GM19239 (cell line): ENCODE results near the gene RPS27.
"Not testable (repeated sequence)": the region's sequence is repeated elsewhere in the genome, so short reads cannot be mapped to it uniquely, and the experiment has no call there.

Source experiments
- DNase-seq: peaks from one replicate; pipeline ENCODE4 v3.0.0; 2011; ENCODE audit warnings: low spot score; ENCODE audit not compliant: insufficient read length
- FAIRE-seq: peaks from 2 replicates; lab custom pipeline; 2011; peaks lifted over from hg19 to GRCh38; lab: Jason Lieb, UNC

The RPS27 gene

DNA sequence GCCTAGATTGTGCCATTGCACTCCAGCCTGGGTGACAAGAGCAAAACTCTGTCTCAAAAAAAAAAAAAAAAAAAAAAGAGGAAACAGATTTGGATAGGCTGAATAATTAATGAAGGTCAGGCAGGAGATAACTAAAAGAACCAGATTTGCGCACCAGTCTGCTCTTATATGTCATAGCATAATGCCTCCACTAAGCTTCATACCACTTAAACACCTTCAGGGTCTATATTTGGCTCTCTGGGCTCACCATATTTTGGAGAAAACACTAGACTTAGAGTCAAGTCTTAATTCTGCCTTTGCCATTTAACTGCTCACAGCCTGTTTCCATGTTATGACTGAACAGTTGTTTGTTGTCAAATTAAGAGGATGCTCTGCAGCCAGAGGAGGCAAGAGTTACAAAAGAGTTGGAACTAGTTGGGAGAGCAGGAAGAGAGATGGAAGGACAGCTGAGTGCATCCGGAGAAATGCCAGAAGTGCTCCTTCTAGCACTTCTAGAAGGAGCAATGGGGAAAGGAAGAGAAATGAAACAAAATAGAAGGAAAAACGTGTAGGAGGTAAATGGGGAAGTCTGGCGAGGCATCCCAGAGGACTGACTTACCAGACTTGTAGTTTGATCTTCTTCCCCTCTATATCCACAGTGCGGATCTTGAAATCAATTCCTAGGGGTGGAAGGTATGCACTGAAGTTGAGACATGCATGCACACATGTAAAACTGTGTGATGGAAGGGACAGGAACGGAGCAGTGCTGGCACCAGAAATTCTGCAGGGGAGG lies 6.3 kb upstream of the RPS27 start:
- FAIRE-seq = no peak
- DNase-seq = no peak

- no peak for DNase-seq
- no peak for FAIRE-seq
Measured at GRCh38 chr1:153985341-153985912, 5.1 kb upstream of the RPS27 start.

- DNase-seq = no peak
- peak; percentile 35 for FAIRE-seq
Measured at GRCh38 chr1:153985941-153986761, 4.4 kb upstream of the RPS27 start, which contains the start of gene RAB13. TSS of gene RAB13 (minus strand) at chr1:153986339. CDS start at chr1:153986236, 103 bp downstream.

- no peak for DNase-seq
- no peak for FAIRE-seq
Measured at GRCh38 chr1:153987621-153988020, 2.9 kb upstream of the RPS27 start.

DNA sequence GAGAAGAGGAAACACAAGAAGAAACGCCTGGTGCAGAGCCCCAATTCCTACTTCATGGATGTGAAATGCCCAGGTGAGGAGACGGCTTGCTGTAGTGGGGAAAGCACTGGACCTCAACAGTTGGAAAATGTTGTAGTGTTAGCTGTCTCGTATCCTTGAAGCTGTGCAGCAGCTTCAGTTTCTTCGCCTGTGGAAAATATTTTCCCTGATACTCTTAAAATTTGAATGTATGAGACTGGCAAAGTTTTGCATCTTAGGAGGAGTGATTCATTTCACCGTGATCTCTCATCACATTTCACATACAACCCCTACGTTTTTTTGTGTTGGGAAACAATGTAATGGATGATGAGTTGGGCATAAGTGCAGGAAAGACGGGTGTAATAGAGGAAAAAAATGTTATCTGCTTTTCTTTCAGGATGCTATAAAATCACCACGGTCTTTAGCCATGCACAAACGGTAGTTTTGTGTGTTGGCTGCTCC lies 629 bp downstream of the RPS27 start:
- DNase-seq (no peak), FAIRE-seq (no peak)

DNA sequence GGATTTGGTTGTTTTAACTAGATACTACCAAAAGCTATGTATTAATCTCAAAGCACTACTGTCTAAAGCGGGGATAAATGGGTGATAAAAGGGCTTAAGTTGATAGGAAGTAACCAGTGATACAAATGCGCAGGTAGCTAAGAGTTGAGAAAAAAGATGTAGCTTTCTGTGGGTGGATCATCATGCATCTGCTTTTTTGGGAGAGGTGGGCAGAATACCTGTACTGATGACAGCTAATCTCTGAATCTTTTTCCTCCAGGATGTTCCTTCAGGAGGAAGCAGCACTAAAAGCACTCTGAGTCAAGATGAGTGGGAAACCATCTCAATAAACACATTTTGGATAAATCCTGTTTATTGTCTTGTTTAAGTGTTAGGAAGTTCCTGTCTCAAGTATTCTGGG lies 1.2 kb downstream of the RPS27 start:
- DNase-seq (no peak), FAIRE-seq (no peak)

DNA sequence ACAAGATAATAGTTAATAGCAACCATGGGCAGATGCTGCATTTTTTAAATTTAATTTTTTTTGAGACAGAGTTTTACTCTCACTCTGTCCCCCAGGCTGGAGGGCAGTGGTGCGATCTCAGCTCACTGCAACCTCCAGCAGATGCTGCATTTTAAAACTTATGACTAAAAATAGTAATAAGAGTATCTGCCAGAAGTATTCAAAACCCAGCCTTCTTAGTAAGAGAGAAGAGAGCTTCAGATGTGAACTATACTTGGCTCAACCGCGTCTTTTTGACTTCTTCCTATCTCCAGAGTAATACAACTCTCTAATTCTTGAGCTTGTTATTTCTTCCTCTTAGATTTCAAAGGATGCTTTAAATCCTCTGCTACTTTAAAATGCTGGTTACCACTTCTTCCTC lies 4.6 kb downstream of the RPS27 start:
- DNase-seq (no peak), FAIRE-seq (no peak)

GRCh38 chr1:153995640-153996039 lies 5.1 kb downstream of the RPS27 start:
- DNase-seq (no peak), FAIRE-seq (no peak)

GRCh38 chr1:153996882-153997281 lies 6.3 kb downstream of the RPS27 start:
- FAIRE-seq, DNase-seq: not testable (repeated sequence)

GRCh38 chr1:154000420-154000819 lies 9.9 kb downstream of the RPS27 start:
- DNase-seq (no peak), FAIRE-seq (no peak)

DNA sequence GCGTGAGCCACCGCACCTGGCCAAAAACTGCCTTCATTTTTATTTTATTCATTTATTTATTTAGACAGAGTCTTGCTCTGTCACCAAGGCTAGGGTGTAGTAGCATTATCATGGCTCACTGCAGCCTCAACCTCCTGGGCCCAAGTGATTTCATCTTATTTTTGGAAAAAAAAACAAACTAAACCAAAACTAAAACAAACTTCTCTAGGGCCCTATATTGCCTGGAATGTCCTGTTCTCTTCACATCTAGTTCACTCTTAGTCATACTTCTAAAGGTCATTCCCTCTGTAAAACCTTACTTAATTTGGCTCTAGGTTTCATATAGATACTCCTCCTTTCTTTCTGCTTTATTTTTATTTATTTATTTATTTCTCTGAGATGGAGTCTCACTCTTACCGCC lies 15.6 kb downstream of the RPS27 start:
- no peak for FAIRE-seq
- DNase-seq = no peak

DNA sequence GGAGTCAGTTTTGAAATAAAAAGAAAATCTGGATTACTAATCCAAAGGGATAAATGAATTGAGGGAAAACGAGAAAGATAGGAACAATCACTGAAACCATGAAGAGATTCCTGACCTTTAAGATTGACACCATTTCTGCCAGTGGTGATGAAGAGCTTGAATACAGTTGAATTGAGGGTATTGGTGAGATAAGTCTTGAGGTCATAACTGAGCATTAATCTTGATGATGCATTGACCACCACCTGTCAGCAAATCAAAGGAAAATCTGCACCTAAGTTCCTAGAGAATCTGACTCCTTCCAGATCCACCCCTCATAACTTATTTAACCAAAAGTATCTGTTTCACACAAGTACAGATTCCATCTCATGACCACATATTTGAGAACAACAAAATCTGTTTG lies 21.6 kb downstream of the RPS27 start:
- FAIRE-seq (no peak), DNase-seq (no peak)

DNA sequence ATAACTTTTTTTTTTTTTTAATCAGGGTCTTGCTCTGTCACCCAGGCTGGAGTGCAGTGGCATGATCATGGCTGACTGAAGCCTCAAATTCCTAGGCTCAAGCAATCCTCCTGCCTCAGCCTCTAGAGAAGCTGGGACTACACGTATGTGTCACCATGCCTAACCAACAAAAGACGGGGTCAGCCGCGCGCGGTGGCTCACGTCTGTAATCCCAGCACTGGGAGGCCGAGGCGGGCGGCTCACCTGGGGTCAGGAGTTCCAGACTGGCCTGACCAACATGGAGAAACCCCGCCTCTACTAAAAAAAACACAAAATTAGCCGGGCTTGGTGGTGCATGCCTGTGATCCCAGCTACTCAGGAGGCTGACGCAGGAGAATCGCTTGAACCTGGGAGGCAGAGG lies 22.0 kb downstream of the RPS27 start:
- DNase-seq, FAIRE-seq: not testable (repeated sequence)

- DNase-seq (peak; percentile 9), FAIRE-seq (peak; percentile 11)
Measured at GRCh38 chr1:154014154-154014907, 23.8 kb downstream of the RPS27 start.

DNA sequence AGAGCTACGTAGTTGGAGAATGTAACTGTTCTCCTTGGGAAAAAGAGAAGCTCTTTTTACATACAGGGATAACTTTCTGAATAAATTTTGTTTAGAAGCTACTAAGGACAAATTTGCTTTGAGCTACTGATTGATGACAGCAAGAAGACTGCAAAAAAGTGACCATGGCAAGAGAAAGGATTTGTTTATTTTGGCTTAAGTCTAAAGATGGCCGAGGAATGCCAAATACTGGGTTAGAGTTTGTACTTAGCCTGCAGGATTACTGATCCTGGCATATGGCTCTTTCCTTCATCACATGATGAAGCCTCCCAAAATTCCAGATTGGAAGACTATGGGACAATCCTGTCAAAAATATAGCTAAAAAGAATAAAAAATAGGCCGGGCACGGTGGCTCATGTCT lies 28.7 kb downstream of the RPS27 start:
- no peak for FAIRE-seq

DNA sequence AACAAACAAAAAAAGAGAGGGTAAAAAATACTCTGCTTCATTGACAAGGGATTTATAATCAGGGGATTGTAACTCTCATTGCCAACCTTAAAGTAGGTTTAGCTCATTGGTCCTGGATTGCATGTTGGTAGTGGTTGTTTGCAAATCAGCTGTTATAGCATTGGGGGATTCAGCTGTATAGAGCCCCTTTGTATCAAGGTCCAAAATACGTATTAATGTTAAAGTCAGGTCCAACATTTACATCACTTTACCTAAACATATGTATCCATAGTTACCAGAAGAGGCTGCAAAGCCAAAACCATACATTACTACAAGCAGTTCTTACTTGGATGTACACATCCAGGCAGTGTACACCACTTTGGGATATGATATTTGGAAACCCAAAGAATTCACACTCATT lies 29.4 kb downstream of the RPS27 start:
- no peak for DNase-seq
- no peak for FAIRE-seq

More for the DNA sequence above, 28.7 kb downstream of the RPS27 start:
- DNase-seq = no peak

- DNase-seq, FAIRE-seq: not testable (repeated sequence)
Measured at GRCh38 chr1:154033697-154034096, 43.1 kb downstream of the RPS27 start.
